ENCODE measurements around the gene GDF9. TPM values are rescaled to one million over a fixed set of nuclear protein-coding genes. Genes with fewer than 3 reads are reported as not detected.

The GDF9 gene
- total RNA-seq, 1 experiment from 2014 or later = 0.49 TPM

- POLR2A ChIA-PET = no interaction called here
- H3K4me2 ChIP-seq (ENCODE audit: low read length) = no peak overlapping the region
- BruUV-seq (replicated peaks) = no TSS peak
These were observed 27.6 kb downstream of the GDF9 start for GRCh38 chr5:132838516-132839282.

More at GRCh38 chr5:132838516-132839282, 27.6 kb downstream of the GDF9 start:
- H3K9me2 ChIP-seq (ENCODE audit: insufficient read depth) = no peaks in the 10 kb centered on the region
- H3K27ac ChIP-seq (ENCODE audit: low read depth, low read length) = no peak overlapping the region
- H3K9ac ChIP-seq (ENCODE audit: low read length) = no peak overlapping the region
- no peak overlapping the region for H3K4me3 ChIP-seq (replicated peaks in 1 of 2; ENCODE audit: low read depth in 1 of 2, low read length in 2 of 2)
- H2AFZ ChIP-seq (ENCODE audit: low read depth, low read length, poor library complexity, severe bottlenecking) = no peak overlapping the region
- TF ChIP-seq, protein P1, sequence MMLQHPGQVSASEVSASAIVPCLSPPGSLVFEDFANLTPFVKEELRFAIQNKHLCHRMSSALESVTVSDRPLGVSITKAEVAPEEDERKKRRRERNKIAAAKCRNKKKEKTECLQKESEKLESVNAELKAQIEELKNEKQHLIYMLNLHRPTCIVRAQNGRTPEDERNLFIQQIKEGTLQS (IDR thresholded peaks at IDR 0.05) = no peak
- TF ChIP-seq SP1 (IDR thresholded peaks at IDR 0.05; ENCODE audit: low read depth) (no peak), ELF1 (IDR thresholded peaks at IDR 0.05; ENCODE audit: borderline replicate concordance, low read depth) (no peak), EZH2 (IDR thresholded peaks at IDR 0.05) (no peak), CBX3 (IDR thresholded peaks at IDR 0.05; ENCODE audit: low read depth) (no peak), YY1 (IDR thresholded peaks at IDR 0.05; ENCODE audit: extremely low read depth, insufficient replicate concordance, low read depth, low read length) (no peak), SRF (IDR thresholded peaks at IDR 0.05; ENCODE audit: low read depth) (no peak), CEBPB (IDR thresholded peaks at IDR 0.05; ENCODE audit: low read depth) (no peak), SIN3A (IDR thresholded peaks at IDR 0.05; ENCODE audit: low read depth) (no peak)
- TF ChIP-seq, protein P2, sequence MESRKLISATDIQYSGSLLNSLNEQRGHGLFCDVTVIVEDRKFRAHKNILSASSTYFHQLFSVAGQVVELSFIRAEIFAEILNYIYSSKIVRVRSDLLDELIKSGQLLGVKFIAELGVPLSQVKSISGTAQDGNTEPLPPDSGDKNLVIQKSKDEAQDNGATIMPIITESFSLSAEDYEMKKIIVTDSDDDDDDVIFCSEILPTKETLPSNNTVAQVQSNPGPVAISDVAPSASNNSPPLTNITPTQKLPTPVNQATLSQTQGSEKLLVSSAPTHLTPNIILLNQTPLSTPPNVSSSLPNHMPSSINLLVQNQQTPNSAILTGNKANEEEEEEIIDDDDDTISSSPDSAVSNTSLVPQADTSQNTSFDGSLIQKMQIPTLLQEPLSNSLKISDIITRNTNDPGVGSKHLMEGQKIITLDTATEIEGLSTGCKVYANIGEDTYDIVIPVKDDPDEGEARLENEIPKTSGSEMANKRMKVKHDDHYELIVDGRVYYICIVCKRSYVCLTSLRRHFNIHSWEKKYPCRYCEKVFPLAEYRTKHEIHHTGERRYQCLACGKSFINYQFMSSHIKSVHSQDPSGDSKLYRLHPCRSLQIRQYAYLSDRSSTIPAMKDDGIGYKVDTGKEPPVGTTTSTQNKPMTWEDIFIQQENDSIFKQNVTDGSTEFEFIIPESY (IDR thresholded peaks at IDR 0.05; ENCODE audit: extremely low read depth, insufficient replicate concordance, low read length) = no peak
- no peaks in the 10 kb centered on the region for H3K79me2 ChIP-seq (ENCODE audit: insufficient read depth, low read length)
- no peak for DNase-seq (ENCODE audit: low read depth, low spot score)
- no peaks in the 10 kb centered on the region for H3K36me3 ChIP-seq (ENCODE audit: control insufficient read depth in 1 of 2, insufficient read depth in 2 of 2, low read length in 2 of 2)
- H3K9me3 ChIP-seq (ENCODE audit: control insufficient read depth in 1 of 2, insufficient read depth in 1 of 2, low read depth in 1 of 2, low read length in 2 of 2) = no peaks in the 10 kb centered on the region
- no peak for ATAC-seq
- RAD21 ChIA-PET (ENCODE audit: low non-redundant PET in 1 of 2, low total read pairs in 2 of 2, uncharacterized antibody in 2 of 2, unreplicated experiment in 2 of 2) = no interaction called here
- no peaks in the 10 kb centered on the region for H3K27me3 ChIP-seq (ENCODE audit: insufficient read depth, low read length)
- 0 out of 4 replicates have a peak, but pooled peaks cover 0 to 4% of the 10 kb centered on the region in 2 experiments for H3K4me1 ChIP-seq (ENCODE audit: control insufficient read depth in 1 of 2, insufficient read depth in 2 of 2, low read length in 2 of 2)
- H4K20me1 ChIP-seq (ENCODE audit: insufficient read depth) = no peaks in the 10 kb centered on the region
- intact Hi-C loops (cut with micrococcal nuclease) = no loop called here
- CTCF ChIA-PET = no interaction called here

Data from HCT116 (cell line).